Measurements from ENCODE around the gene CACNA2D4.
"Not testable (repeated sequence)": the region's sequence is repeated elsewhere in the genome, so short reads cannot be mapped to it uniquely, and the experiment has no call there.

The CACNA2D4 gene

GRCh38 chr12:1820191-1820895 is 98.1 kb downstream of the CACNA2D4 start, which contains the start of gene LRTM2:
TSS of gene LRTM2 (plus strand) at chr12:1820565. CDS start at chr12:1828149, 7,584 bp downstream.
- no peak for DNase-seq (ENCODE audit: low read depth in 1 of 2, low spot score in 1 of 2)

- no peak for DNase-seq (ENCODE audit: low read depth in 1 of 2, low spot score in 1 of 2)
These were observed 98.9 kb downstream of the CACNA2D4 start for GRCh38 chr12:1819571-1819970.

- no peak for DNase-seq (ENCODE audit: low read depth in 1 of 2, low spot score in 1 of 2)
These were observed 99.4 kb downstream of the CACNA2D4 start for GRCh38 chr12:1819050-1819449.

DNA sequence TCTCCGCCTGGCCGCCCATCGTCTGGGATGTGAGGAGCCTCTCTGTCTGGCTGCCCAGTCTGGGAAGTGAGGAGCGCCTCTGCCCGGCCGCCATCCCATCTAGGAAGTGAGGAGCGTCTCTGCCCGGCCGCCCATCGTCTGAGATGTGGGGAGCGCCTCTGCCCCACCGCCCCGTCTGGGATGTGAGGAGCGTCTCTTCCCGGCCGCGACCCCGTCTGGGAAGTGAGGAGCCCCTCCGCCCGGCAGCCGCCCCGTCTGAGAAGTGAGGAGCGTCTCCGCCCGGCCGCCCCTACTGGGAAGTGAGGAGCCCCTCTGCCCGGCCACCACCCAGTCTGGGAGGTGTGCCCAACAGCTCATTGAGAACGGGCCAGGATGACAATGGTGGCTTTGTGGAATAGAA is 100.5 kb downstream of the CACNA2D4 start:
- not testable (repeated sequence) for DNase-seq (ENCODE audit: low read depth in 1 of 2, low spot score in 1 of 2)

- DNase-seq (ENCODE audit: low read depth in 1 of 2, low spot score in 1 of 2): no peak
These were observed 101.6 kb downstream of the CACNA2D4 start for GRCh38 chr12:1816730-1817348.

DNA sequence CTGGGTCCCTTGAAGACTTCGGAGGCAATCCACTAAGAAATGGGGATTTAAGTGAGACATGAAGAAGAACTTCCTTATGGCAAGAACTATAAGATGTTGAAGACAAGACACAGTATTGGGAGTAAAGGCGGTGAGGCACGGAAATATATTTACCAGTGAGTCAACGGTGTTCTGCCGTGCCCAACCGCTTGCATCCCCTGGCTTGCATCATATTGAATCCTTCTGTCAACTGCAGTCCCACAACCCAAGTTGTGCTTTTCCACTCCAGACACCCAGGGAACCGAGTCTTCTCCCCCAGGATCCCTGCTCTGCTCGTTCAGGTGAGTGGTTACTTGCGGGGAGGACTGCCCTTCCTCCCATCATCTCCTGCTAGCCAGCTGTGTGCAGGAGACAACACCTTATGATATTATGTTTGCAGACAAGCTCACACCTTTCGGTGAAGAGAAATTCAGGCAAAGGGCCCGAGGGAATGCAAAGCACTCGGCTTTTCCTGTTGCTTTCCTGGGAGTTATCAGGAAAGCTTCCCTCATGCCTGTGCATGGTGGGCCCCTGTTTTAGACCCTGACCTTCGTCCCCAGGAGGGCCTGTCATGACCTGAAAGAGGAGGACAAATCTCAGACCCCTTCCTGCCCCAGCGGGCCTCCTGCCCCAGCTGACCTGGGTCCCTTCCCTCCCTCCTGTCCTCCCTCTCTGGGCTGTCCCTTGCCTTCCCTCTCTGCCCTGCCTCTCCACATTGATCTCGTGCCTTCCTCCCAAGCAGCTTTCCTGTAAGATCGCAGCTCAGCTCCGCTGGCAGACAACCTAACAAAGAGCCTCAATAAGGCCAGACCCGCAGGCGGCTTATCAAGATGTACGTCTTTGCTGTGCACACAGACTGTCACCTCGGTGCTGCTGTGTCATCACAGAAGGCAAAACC is 102.4 kb downstream of the CACNA2D4 start:
- DNase-seq (ENCODE audit: low read depth in 1 of 2, low spot score in 1 of 2): no peak

DNA sequence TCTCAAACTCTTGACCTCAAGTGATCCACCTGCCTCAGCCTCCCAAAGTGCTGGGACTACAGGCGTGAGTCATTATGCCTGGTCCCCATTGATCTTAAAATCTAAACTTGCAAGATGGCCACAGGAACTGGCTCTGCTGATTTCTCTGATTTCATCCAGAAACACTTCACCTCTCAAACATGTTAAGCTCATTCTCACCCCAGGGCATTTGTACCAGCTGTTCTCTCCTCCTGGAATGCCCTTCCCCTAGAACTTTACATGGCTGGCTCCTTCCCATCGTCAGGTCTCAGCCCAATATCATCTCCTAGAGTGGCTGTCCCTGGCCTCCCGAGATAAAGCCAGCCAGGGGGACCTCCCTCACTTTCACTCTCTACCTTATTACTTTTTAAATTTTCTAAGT is 103.3 kb downstream of the CACNA2D4 start:
- DNase-seq (ENCODE audit: low read depth in 1 of 2, low spot score in 1 of 2): no peak

DNA sequence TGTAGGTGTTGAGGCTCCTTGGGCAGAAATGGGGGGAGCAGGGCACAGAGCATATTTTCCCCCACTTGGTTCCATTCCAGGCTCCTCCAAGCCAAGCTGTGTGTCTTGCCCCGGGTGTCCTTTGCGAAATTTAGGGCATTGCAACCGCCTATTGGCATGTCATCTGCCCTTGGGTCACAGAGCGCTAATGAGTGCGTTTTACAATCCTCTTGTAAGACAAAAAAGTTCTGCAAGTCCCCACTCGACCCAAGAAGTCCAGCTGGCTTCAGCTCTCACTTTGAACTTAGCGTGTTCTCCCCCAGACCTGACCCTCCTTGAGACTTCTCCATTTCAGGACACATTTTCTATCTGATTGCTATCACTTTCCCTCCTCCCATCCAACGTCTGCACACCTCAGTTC is 104.2 kb downstream of the CACNA2D4 start:
- no peak for DNase-seq (ENCODE audit: low read depth in 1 of 2, low spot score in 1 of 2)

DNA sequence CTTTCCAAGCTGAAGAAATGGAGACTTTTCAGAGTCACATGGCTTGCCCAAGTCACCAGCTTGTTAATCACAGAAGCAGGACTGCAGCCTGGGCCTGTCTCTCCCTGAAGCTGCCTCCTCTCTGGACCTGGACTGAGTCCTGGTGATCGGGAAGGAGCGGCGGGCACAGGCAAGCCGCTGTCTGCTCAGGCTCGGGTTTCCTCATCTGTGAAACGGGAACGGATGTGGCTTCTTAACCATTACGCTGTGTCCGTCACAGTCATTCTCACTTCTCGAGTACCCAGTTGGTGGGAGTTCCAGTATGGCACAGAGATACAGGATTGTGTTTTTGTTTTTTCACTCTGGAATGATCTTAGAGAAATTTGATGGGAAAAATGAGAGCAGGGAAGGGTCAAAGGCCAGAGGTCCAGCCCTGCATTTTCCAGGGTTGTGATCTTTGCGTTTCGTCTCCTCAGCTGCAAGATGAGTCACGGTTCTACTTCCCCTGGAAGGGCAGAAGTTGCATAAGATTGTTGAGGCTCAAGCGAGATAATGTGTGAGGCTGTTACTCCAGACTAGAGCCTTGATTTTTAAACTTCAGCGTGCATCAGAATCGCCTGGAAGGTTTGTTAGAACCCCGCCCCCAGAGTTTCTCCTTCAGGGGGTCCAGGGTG is 105.7 kb downstream of the CACNA2D4 start:
- no peak for DNase-seq (ENCODE audit: low read depth in 1 of 2, low spot score in 1 of 2)

- DNase-seq (ENCODE audit: low read depth in 1 of 2, low spot score in 1 of 2): no peak
These were observed 106.5 kb downstream of the CACNA2D4 start for GRCh38 chr12:1811948-1812291.

- DNase-seq (ENCODE audit: low read depth in 1 of 2, low spot score in 1 of 2): no peak
These were observed 107.0 kb downstream of the CACNA2D4 start for GRCh38 chr12:1811281-1811947.

DNA sequence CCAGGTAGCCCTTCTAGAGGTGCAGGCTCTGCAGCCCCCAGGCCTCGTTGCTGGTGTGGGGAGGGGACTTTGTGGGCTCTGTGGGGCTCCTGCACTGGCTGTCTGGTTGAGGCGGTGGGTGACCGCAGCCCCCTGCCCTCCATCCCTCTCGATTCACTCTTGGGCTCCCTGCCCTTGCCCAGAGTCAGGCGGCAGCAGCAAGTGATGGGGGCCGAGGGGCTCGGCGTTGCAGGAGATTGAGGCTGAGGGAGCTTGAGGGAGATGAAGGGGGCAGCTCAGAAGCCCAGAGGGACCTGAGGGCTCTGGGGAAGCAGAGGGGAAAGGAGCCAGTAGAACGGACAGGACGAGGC is 107.5 kb downstream of the CACNA2D4 start:
- DNase-seq (ENCODE audit: low read depth in 1 of 2, low spot score in 1 of 2): no peak

GRCh38 chr12:1810201-1810930 is 108.1 kb downstream of the CACNA2D4 start:
- no peak for DNase-seq (ENCODE audit: low read depth in 1 of 2, low spot score in 1 of 2)

DNA sequence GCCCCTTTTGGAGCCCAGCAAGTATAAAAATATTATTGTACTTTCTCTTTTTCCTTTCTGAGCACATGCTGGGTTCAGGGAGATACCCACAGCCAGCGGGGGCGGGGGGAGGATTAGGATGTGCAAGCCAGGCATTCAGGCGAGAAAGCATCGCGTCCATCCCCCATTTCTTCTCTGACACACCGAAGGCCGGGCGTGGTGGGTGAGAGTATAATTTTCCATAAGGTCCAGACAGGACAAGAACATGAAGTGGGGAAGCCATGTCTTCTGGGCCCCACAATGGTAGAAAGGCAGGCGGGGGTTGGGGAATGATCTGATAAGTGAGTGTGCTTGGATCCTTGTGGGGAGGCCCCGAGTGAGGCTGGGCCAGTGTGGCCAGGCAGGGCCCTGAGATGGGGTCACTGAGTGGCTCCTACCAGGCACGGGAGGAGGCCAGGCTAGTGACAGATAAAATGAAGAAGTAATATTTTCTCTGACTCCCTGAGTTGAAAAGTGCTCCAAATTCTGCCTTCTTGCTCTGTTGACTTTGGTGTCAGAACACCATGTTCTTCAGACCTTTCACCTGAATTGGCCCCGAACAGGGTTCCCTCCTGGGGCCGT is 108.8 kb downstream of the CACNA2D4 start:
- no peak for DNase-seq (ENCODE audit: low read depth in 1 of 2, low spot score in 1 of 2)

DNA sequence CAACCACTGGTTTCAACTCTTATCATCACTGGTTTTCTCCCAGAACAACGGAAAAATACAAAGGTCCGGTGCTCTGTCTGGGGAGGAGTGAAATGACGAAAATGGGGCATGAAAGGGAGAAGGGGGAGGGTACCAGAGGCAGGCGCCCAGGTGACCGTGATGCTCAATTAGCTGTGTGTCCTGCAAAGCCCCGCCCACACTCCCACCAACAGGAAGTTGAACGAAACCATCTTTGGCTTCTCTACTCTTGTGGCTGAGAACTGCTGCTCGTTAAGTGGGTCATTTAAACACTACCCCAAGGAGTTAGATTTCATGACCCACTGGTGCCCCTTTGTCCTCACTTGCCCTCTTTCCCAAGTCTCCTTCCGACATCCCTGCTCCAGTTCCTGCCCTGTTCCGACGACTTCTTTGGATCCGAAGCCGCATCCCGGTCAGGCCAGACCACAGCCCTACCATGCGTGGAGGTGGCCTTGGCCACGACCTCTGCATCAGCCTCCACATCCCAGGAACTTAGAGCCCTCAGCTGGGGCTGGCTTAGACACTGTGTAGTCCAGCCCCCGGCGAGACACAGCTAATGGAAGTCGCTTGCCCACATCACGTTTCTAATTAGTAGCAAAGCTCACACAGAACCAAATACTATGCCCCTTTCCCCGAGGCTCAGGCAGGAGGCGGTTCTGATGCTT is 109.5 kb downstream of the CACNA2D4 start:
- DNase-seq (ENCODE audit: low read depth in 1 of 2, low spot score in 1 of 2): no peak

GRCh38 chr12:1808036-1808797 is 110.2 kb downstream of the CACNA2D4 start:
- no peak for DNase-seq (ENCODE audit: low read depth in 1 of 2, low spot score in 1 of 2)

- DNase-seq (ENCODE audit: low read depth in 1 of 2, low spot score in 1 of 2): no peak
These were observed 111.2 kb downstream of the CACNA2D4 start for GRCh38 chr12:1807087-1807860.
